SK-N-SH treated with all-trans-retinoic acid at 6 μM for 48 hours (cell line): ENCODE results near the gene LTBP4.

Source experiments
- ATAC-seq: fragments of 200-7000 bp; cut with Tn5 transposase; 3 replicates; pipeline ENCODE4 v1.9.1; 2020; ENCODE audit warnings: mild to moderate bottlenecking, moderate library complexity
- ARNTL ChIP-seq: fragments of 450-650 bp; formaldehyde crosslinking; IDR thresholded peaks from 2 replicates; pipeline ENCODE4 v1.5.0; 2020; ENCODE audit warnings: low read depth, mild to moderate bottlenecking, moderate library complexity, borderline replicate concordance
- BACH2 ChIP-seq: fragments of 250-450 bp; sonication (Bioruptor Pico); IDR thresholded peaks from 2 replicates; pipeline ENCODE4 v1.9.0; 2021; ENCODE audit warnings: mild to moderate bottlenecking, borderline replicate concordance
- CSDC2 ChIP-seq: fragments of 250-450 bp; sonication (Bioruptor Pico); IDR thresholded peaks from 2 replicates; pipeline ENCODE4 v1.5.0; 2020; ENCODE audit warnings: mild to moderate bottlenecking, moderate library complexity
- GLIS3 ChIP-seq: fragments of 250-450 bp; sonication (Bioruptor Pico); IDR thresholded peaks from 2 replicates; pipeline ENCODE4 v1.5.0; 2020; ENCODE audit warnings: mild to moderate bottlenecking, moderate library complexity
- OSR1 ChIP-seq: fragments of 250-450 bp; sonication (Bioruptor Pico); IDR thresholded peaks from 2 replicates; pipeline ENCODE4 v1.8.0; 2022; ENCODE audit warnings: moderate library complexity, mild to moderate bottlenecking, inconsistent platforms
- PPARA ChIP-seq: fragments of 250-450 bp; sonication (Bioruptor Pico); IDR thresholded peaks from 2 replicates; pipeline ENCODE4 v1.5.0; 2020; ENCODE audit warnings: mild to moderate bottlenecking, borderline replicate concordance
- RARB ChIP-seq: fragments of 250-450 bp; sonication (Bioruptor Pico); IDR thresholded peaks from 2 replicates; pipeline ENCODE4 v1.8.0; 2021; ENCODE audit warnings: mild to moderate bottlenecking, moderate library complexity
- SNAI2 ChIP-seq: fragments of 250-450 bp; sonication (Bioruptor Pico); IDR thresholded peaks from 2 replicates; pipeline ENCODE4 v1.5.0; 2020; ENCODE audit warnings: mild to moderate bottlenecking, moderate library complexity
- TCF4 ChIP-seq: fragments of 250-450 bp; sonication (Bioruptor Pico); IDR thresholded peaks from 2 replicates; pipeline ENCODE4 v1.8.0; 2021; ENCODE audit warnings: mild to moderate bottlenecking, moderate library complexity, borderline replicate concordance
- TOX ChIP-seq: fragments of 250-450 bp; sonication (Bioruptor Pico); IDR thresholded peaks from 2 replicates; pipeline ENCODE4 v1.8.0; 2021; ENCODE audit warnings: mild to moderate bottlenecking, moderate library complexity, borderline replicate concordance
- ZC3H10 ChIP-seq: fragments of 250-450 bp; sonication (Bioruptor Pico); IDR thresholded peaks from 2 replicates; pipeline ENCODE4 v1.5.1; 2021; ENCODE audit warnings: mild to moderate bottlenecking, moderate library complexity
- ZFP3 ChIP-seq: fragments of 250-450 bp; sonication (Bioruptor Pico); IDR thresholded peaks from 2 replicates; pipeline ENCODE4 v1.5.0; 2020; ENCODE audit warnings: mild to moderate bottlenecking, moderate library complexity
- ZFP30 ChIP-seq: fragments of 450-650 bp; formaldehyde crosslinking; IDR thresholded peaks from 2 replicates; pipeline ENCODE4 v1.5.0; 2022; ENCODE audit warnings: mild to moderate bottlenecking, moderate library complexity
- ZNF565 ChIP-seq: fragments of 450-650 bp; formaldehyde crosslinking; conservative IDR thresholded peaks from 2 replicates; pipeline ENCODE4 v1.5.0; 2020; ENCODE audit warnings: low read depth, mild to moderate bottlenecking, moderate library complexity
- ZNF70 ChIP-seq: fragments of 450-650 bp; formaldehyde crosslinking; IDR thresholded peaks from 2 replicates; pipeline ENCODE4 v1.5.0; 2020; ENCODE audit warnings: mild to moderate bottlenecking, moderate library complexity
- ZNF8 ChIP-seq: fragments of 450-650 bp; formaldehyde crosslinking; IDR thresholded peaks from 2 replicates; pipeline ENCODE4 v1.5.0; 2020; ENCODE audit warnings: mild to moderate bottlenecking, moderate library complexity
- TF ChIP-seq, protein P1 (sequence below): fragments of 250-450 bp; sonication (Bioruptor Pico); IDR thresholded peaks from 2 replicates; pipeline ENCODE4 v1.8.0; 2021; ENCODE audit warnings: low read depth, mild to moderate bottlenecking, moderate library complexity, borderline replicate concordance
- TF ChIP-seq, protein P2 (sequence below): fragments of 250-450 bp; sonication (Bioruptor Pico); IDR thresholded peaks from 2 replicates; pipeline ENCODE4 v1.5.1; 2020; ENCODE audit warnings: low read depth, mild to moderate bottlenecking, moderate library complexity
- TF ChIP-seq, protein P3 (sequence below): fragments of 250-450 bp; sonication (Bioruptor Pico); IDR thresholded peaks from 2 replicates; pipeline ENCODE4 v1.8.0; 2020; ENCODE audit warnings: mild to moderate bottlenecking, moderate library complexity, borderline replicate concordance
- TF ChIP-seq, protein P4 (sequence below): fragments of 250-450 bp; sonication (Bioruptor Pico); IDR thresholded peaks from 2 replicates; pipeline ENCODE4 v1.5.0; 2020; ENCODE audit warnings: mild to moderate bottlenecking, moderate library complexity
- TF ChIP-seq, protein P5 (sequence below): fragments of 250-450 bp; sonication (Bioruptor Pico); IDR thresholded peaks from 2 replicates; pipeline ENCODE4 v1.5.1; 2021; ENCODE audit warnings: mild to moderate bottlenecking, moderate library complexity

Gene LTBP4

DNA sequence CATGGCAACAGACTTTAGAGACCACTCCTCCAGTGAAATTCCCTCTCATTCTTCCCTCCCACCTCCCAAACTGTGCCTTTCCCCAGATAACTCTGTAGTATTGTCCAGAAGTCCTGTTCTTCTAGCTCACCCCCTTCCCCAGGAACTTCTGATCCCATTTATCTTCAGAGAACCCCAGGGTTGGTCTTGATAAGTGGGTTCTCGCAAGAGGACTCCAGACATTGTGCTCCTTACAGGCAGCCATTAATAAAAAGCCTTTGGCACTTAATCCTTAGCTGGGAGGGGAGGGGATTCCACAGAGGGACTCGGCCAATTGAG is 1.9 kb downstream of the LTBP4 start:
- TF ChIP-seq ZFP30 (CRISPR knock-in tag) (no peak), CSDC2 (no peak), ZNF70 (CRISPR knock-in tag) (no peak), GLIS3 (CRISPR knock-in tag) (no peak), ZC3H10 (no peak)
- TF ChIP-seq, protein P1, sequence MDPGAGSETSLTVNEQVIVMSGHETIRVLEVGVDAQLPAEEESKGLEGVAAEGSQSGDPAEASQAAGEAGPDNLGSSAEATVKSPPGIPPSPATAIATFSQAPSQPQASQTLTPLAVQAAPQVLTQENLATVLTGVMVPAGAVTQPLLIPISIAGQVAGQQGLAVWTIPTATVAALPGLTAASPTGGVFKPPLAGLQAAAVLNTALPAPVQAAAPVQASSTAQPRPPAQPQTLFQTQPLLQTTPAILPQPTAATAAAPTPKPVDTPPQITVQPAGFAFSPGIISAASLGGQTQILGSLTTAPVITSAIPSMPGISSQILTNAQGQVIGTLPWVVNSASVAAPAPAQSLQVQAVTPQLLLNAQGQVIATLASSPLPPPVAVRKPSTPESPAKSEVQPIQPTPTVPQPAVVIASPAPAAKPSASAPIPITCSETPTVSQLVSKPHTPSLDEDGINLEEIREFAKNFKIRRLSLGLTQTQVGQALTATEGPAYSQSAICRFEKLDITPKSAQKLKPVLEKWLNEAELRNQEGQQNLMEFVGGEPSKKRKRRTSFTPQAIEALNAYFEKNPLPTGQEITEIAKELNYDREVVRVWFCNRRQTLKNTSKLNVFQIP (CRISPR knock-in tag), result no peak
- TF ChIP-seq, protein P2, sequence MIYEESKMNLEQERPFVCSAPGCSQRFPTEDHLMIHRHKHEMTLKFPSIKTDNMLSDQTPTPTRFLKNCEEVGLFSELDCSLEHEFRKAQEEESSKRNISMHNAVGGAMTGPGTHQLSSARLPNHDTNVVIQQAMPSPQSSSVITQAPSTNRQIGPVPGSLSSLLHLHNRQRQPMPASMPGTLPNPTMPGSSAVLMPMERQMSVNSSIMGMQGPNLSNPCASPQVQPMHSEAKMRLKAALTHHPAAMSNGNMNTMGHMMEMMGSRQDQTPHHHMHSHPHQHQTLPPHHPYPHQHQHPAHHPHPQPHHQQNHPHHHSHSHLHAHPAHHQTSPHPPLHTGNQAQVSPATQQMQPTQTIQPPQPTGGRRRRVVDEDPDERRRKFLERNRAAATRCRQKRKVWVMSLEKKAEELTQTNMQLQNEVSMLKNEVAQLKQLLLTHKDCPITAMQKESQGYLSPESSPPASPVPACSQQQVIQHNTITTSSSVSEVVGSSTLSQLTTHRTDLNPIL (CRISPR knock-in tag), result no peak
- TF ChIP-seq, protein P3, sequence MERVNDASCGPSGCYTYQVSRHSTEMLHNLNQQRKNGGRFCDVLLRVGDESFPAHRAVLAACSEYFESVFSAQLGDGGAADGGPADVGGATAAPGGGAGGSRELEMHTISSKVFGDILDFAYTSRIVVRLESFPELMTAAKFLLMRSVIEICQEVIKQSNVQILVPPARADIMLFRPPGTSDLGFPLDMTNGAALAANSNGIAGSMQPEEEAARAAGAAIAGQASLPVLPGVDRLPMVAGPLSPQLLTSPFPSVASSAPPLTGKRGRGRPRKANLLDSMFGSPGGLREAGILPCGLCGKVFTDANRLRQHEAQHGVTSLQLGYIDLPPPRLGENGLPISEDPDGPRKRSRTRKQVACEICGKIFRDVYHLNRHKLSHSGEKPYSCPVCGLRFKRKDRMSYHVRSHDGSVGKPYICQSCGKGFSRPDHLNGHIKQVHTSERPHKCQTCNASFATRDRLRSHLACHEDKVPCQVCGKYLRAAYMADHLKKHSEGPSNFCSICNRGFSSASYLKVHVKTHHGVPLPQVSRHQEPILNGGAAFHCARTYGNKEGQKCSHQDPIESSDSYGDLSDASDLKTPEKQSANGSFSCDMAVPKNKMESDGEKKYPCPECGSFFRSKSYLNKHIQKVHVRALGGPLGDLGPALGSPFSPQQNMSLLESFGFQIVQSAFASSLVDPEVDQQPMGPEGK (CRISPR knock-in tag), result no peak
- no peak for ATAC-seq

DNA sequence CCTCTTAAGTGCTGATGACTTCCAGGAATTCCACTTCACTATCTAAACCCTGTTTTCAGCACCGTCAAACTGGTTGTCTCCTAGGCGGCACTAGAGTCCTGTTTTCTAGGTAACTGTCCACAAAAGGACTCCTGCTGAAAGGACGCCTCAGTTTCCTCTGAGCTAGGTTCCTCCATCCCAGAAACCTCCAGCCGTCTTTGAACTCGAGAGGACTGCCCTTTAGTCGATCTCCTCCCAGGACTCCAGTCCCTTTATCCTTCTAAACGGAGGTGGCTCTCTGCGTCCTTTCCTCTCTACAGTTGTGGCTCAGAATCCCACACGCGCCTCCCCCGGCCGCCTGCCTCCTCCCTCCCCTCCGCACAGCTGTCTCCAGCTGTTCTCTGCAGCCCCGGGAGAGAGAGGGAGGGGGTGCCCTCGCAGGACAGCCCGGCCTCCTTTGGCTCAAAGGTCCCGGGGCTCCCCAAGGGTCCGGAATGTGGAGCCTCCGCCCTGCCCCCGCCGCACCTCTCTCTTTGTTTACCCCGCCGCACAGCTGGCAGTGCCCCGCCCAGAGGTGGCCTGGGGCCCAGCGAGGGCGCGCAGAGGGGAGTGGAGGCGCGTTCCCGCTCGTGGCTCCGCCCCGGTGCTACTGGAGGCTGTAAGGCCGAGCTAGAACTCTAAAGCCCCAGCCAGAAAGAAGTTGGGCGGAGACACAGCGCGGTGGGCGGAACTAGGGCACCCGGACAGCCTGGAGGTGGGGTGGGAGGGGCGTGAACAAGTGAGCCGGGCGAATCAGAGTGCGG is 2.4 kb downstream of the LTBP4 start:
- TF ChIP-seq, protein P4, sequence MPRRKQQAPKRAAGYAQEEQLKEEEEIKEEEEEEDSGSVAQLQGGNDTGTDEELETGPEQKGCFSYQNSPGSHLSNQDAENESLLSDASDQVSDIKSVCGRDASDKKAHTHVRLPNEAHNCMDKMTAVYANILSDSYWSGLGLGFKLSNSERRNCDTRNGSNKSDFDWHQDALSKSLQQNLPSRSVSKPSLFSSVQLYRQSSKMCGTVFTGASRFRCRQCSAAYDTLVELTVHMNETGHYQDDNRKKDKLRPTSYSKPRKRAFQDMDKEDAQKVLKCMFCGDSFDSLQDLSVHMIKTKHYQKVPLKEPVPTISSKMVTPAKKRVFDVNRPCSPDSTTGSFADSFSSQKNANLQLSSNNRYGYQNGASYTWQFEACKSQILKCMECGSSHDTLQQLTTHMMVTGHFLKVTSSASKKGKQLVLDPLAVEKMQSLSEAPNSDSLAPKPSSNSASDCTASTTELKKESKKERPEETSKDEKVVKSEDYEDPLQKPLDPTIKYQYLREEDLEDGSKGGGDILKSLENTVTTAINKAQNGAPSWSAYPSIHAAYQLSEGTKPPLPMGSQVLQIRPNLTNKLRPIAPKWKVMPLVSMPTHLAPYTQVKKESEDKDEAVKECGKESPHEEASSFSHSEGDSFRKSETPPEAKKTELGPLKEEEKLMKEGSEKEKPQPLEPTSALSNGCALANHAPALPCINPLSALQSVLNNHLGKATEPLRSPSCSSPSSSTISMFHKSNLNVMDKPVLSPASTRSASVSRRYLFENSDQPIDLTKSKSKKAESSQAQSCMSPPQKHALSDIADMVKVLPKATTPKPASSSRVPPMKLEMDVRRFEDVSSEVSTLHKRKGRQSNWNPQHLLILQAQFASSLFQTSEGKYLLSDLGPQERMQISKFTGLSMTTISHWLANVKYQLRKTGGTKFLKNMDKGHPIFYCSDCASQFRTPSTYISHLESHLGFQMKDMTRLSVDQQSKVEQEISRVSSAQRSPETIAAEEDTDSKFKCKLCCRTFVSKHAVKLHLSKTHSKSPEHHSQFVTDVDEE (CRISPR knock-in tag), result peak; percentile 49; the same call in 1 of the 2 replicates
- TF ChIP-seq ZFP30 (CRISPR knock-in tag), result no peak
- TF ChIP-seq, all 23 proteins: peak for 1
- ATAC-seq, result peak; percentile 82

DNA sequence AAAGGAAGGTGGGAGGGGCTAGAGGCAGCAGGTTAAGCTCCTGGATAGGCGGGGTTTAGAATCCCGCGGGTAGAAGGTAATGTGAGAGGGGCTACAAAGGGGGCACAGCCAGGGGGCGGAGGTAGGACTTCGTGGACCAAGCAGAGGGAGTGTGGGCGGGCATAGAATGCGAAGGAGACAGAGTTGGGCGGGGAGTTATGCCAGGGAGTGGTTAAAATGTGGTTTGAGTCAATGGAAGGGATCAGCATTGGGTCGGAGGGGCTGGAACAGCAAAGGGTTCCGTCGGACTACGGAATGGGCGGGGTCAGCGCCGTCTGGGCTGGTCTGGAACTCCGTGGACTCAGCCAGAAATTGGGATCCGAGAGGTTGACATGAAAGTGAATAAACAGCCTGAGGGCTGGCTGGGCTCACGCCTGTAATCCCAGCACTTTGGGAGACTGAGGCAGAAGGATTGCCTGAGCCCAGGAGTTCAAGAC is 3.0 kb downstream of the LTBP4 start:
- no peak for ATAC-seq
- no peak for TF ChIP-seq ZNF8 (CRISPR knock-in tag)
- TF ChIP-seq, protein P1 (CRISPR knock-in tag), result no peak
- no peak for TF ChIP-seq PPARA (CRISPR knock-in tag)
- no peak for TF ChIP-seq ZNF565 (CRISPR knock-in tag)
- TF ChIP-seq OSR1, result no peak
- TF ChIP-seq GLIS3 (CRISPR knock-in tag), result no peak
- TF ChIP-seq ARNTL, result no peak
- TF ChIP-seq ZFP3, result no peak
- TF ChIP-seq, protein P2 (CRISPR knock-in tag), result no peak
- no peak for TF ChIP-seq CSDC2
- TF ChIP-seq ZC3H10, result no peak
- TF ChIP-seq TOX (CRISPR knock-in tag), result no peak
- no peak for TF ChIP-seq ZFP30 (CRISPR knock-in tag)
- TF ChIP-seq TCF4, result no peak
- no peak for TF ChIP-seq SNAI2
- TF ChIP-seq, protein P4 (CRISPR knock-in tag), result no peak
- no peak for TF ChIP-seq BACH2 (CRISPR knock-in tag)
- TF ChIP-seq, protein P5, sequence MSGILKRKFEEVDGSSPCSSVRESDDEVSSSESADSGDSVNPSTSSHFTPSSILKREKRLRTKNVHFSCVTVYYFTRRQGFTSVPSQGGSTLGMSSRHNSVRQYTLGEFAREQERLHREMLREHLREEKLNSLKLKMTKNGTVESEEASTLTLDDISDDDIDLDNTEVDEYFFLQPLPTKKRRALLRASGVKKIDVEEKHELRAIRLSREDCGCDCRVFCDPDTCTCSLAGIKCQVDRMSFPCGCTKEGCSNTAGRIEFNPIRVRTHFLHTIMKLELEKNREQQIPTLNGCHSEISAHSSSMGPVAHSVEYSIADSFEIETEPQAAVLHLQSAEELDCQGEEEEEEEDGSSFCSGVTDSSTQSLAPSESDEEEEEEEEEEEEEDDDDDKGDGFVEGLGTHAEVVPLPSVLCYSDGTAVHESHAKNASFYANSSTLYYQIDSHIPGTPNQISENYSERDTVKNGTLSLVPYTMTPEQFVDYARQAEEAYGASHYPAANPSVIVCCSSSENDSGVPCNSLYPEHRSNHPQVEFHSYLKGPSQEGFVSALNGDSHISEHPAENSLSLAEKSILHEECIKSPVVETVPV (CRISPR knock-in tag), result no peak
- no peak for TF ChIP-seq ZNF70 (CRISPR knock-in tag)
- TF ChIP-seq RARB (CRISPR knock-in tag), result no peak
